ENCODE results near the gene SPRR1A.
"Not testable (repeated sequence)": the region's sequence is repeated elsewhere in the genome, so short reads cannot be mapped to it uniquely, and the experiment has no call there.

Gene SPRR1A

DNA sequence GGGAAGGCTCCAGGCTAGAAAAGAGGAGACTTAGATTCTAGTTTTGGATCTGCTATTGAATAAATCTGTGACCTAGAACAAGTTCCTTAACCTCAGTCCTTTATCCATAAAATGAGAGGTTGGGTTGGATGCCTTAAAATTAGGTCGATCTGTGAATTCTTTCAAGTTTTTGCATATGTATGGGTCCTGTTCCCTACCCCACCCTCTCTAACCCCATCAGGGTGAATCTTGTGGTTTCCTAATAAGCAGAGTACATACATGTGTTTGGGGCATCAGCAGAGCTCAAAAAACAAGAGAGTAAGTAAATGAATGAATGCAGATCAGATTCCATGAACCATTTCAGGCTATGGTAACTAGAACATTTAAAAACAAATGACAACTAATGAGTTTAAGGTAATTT lies 7.2 kb upstream of the SPRR1A start:
- DNase-seq, result no peak

DNA sequence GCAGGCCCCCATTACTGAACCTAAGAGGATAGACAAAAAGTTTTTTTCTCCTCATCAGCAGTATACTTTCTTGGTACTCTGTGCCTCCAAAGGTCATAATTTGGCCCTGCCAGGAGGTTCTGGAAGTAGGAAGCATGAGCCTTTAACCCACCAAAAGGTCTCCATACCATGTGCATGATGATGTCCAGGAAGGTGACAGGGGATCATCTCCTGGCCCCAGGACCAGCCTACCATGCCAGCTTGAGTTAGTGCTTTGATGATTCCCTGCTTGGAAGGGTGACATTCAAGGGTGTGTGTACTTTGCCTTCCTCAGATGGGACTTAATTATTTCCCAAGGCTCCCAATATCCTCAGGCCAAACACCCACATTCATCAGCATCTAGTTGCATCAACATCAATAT lies 6.3 kb upstream of the SPRR1A start:
- DNase-seq, result no peak

DNA sequence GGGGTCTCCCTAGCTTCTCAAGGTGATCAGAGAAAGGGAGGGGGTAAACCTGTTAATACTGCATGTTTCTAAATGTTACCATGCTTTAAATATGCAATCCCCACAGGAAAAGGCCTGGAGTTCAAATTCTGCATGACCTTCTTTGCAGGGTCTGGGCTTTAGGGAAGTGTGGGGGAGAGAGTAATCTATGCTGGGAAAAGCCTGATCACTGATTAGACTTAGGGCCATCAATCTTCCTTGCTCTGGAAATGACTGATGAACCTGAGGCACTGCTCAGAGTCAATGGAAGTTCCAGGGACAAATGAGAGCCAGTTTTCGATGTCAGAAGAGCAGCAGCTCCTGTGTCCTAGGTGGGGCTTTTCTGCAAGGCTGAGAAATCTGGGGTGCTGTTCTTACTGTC lies 3.2 kb upstream of the SPRR1A start:
- no peak for DNase-seq

DNA sequence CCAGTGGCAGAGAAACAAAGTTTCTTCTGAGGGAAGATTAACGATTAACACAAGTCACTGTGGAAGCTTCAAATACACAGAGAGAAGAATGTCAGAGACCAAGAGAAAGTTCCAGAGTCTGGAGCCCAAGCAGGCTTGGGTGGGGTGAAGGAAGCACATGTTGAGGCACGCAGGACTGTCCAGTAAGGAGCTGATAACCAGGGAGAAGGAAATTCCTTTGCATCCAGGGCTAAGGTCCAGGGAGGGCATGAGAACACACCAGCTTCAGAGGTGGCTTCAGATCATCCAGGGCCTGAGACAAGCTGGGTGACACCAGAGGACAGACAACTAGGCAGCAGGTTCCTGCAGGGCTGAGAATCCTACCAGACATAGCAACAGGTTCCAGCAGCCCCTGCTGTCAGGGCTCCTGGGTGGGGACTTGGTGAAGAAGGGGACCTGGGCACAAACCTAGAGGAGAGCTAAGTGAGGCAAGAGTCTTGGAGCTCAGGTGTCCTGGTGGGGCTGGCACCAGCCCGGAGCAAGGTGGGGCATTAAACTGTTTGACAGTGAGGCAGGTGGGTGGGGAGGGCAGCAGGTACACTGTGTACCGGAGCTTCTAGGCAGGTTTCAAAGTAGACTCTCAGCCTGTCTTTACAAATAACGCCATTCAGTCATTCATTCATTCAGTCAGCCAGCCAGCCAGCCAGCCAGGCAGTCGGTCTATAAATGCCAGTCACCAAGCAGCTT lies 2.6 kb upstream of the SPRR1A start:
- DNase-seq, result no peak

DNA sequence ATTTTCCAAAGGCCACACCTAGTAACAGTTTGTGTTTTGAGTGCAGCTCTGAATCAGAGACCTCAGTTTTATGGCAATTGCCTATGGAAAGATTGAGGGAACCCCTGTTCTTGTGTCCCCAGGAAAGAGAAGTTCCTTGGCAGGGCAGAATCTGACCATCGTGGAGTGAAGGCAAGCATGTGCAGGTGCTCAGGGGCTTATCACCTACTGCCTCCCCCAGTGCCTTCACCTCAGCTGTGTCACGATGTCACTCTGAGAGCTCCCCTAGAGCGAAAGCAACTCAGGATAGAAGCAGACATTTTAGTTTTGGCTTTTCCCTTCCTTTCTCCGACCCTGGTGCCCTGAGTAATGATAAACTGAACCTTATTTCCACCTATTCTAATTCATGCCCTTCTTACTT lies 1.8 kb upstream of the SPRR1A start:
- DNase-seq, result no peak

DNA sequence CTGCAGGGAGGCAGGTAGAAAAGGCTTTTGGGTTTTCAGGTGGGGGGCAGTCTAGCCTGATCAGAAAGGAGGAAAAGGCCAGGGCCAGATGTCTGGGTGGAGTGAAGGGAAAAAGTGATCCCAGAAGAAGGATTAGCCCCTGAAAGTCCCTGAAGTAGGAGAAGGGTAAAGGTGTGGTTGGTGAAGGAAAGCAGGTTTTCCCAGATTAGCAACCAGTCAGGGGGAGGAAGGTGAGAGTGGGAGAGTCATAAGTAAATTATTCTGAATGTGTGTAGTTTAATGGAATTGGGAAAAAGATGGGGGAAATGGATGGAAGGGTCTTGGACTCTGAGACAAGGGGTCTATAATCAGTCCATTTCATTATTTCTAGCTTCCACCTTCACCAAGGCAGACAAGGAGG lies 647 bp upstream of the SPRR1A start:
- no peak for DNase-seq

DNA sequence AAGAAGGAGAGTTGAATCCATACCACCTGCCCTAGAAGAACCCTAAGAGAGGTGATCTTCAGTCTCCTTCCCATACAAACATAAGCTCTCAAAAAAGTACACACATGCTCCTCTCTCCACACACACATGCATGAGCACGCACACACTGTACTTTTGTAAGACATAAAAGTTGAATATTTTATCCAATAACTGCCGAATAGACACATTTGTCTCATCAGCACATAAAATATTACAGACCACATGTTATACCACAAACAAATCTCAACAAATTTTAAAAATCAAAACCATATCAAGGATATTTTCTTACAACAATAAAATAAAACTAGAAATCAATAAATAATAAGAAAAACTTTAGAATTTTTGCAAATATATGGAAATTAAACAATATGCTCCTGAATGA lies 2.7 kb downstream of the SPRR1A start:
- no peak for DNase-seq

DNA sequence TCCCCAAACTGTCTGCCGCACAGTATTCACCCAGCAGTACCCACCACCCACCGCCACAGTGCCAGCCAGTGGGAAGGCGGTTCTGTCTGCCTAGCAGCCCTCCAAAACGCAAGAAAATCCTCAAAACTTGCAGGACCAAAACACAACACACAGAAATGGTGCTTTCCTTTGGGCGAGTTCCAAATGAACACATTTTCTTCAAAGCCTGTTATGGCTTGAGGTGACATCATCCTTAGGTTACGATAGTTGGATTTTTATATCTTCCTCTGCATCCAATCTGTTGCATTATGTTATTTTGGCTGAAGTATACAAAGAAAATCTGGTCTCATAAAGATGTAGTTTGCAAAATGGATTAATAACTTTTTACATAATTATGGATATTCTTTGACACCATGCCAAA lies 9.3 kb downstream of the SPRR1A start:
- DNase-seq, result no peak

DNA sequence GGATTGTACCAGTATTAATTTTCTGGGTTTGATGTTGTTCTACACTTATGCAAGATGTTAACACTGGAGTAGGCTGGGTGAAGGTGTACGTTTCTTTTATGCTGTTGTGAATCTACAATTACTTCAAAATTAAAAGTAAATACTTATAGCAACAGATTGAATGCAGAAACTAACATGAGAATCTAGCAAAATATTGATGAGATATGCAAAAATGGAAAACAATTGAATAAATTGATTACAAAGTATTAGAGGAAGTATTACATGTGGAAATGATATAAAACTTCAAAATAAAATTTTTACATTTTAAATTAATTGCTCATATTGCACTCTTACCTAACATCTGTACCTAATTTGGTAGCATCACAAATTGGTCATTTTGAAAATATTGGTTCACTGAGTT lies 12.0 kb downstream of the SPRR1A start:
- DNase-seq, result no peak

DNA sequence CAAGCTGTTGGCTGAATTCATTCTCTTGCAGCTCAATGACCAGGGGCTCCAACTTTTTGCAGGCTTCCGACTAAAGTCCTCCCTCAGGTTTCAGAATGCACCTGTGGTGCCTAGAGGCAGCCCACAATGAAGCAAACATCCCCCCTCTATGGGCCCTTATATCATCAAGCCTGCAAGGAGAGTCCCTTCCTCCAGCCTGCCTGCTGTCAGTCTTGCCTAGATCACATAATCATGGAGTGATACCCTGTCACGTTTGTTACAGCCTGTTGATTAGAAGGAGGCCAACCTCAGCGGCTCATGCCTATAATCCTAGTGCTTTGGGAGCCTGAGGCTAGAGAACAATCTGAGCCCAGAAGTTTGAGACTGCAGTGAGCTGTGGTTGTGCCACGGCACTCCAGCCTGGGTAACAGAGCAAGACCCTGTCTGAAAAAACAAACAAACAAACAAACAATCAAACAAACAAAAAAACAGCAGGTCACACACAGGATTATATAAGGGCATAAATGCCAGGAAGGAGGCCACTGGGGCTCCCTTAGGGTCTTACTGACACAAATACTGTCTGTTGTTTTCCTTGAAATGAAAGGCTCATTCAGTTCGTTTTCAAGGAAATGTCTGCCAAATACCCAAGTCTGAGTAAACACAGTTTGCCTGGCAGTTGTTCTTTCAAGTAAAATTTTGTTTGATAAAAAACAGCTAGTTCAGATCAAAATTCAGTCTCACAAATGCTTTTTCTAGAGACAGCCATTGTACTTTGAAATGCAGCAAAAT lies 12.9 kb downstream of the SPRR1A start:
- DNase-seq, result no peak

DNA sequence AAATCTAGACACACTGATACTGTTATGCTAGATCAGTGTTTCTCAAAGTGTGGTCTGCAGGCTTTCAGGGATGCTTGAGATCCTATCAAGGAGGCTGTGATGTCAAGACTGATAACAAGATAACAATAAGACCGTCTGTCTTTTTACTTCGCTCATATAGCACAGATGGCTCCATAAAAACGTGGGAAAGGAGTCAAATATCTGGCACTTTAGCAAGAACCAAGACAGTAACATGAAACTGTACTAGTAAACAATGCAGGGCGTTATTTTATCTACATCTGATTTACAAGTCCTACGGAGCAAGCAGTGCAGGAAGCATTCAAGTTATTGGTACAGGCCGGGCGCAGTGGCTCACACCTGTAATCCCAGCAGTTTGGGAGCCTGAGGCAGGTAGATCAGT lies 14.0 kb downstream of the SPRR1A start:
- DNase-seq, result no peak

DNA sequence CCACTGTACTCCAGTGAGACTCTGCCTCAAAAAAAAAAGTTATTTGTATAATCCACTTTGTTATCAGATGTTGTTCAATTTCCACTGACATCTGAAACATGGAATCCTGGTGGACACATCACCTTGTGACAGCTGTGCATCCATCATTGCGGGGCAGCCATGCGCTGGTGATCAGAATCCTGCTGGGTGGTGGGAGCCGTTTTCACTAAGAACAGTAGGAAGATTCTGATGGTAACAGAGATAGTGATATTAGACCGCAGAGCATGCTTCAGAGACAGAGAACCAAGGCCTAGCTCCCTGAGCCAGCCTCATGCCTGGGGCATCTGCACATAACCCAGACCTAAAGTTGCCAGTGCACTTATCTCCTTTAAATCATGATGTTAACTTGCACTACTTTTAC lies 14.6 kb downstream of the SPRR1A start:
- DNase-seq, result no peak

DNA sequence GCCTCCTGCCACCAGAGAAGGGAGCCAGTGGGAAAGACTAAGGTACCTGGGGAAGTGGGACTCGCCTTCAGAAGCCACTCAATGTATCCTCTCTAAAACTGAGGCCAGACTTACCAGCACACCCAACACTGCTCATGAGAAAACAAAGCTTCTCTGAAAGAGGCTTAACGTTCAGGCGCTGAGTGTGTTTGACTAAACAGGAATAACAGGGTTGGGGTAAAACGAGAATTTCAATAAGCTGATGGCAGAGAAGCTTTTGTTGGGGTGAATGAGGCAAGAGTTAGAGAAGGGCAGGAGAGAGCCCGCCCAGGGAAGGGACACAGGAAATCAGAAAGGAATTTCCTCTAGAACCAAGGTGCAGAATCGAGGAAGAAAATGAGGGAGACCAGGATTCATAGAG lies 15.9 kb downstream of the SPRR1A start:
- no peak for DNase-seq

DNA sequence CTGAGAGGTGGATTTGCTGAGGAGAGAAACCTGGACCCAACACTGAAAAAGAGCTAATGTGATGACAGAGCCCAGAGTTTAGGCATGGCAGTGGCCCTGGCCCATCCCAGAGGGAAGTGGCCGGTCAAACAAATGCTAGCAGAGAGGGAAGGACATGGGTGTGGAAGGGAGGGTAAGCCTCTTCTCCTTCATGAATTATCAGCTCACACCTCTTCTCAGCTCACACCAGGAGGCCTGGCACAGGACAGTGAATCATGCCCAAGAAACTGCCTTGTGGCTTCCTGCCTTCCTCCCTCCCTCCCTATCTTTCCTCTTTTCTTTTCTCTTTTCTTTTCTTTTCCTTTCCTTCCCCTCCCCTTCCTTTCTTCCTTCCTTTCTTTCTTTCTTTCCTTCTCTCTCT lies 16.4 kb downstream of the SPRR1A start:
- no peak for DNase-seq

DNA sequence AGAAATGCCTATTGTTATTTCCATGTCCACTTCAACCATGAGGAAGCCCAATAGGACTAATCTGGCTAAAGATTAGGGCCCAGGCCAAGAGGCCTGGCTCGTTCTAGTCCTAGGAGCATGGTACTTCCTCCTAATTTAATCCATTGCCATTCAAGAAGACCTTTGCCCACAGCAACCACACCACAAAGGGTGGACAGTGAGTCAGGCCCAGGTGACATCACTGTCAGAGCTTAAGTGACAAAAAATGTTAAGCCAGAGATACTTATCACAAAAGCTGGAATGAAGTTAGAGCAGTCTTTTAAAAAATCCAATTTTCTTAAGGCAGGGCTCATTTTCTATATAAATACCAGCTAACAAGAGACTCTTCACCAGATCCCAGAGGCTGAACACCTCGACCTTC lies 17.5 kb downstream of the SPRR1A start, which contains the start of gene SPRR3:
Gene SPRR3, plus strand, starts transcription at position 368 of the 400 bp plus-strand sequence. CDS start 1,272 bp downstream, outside the sequence.
- no peak for DNase-seq

DNA sequence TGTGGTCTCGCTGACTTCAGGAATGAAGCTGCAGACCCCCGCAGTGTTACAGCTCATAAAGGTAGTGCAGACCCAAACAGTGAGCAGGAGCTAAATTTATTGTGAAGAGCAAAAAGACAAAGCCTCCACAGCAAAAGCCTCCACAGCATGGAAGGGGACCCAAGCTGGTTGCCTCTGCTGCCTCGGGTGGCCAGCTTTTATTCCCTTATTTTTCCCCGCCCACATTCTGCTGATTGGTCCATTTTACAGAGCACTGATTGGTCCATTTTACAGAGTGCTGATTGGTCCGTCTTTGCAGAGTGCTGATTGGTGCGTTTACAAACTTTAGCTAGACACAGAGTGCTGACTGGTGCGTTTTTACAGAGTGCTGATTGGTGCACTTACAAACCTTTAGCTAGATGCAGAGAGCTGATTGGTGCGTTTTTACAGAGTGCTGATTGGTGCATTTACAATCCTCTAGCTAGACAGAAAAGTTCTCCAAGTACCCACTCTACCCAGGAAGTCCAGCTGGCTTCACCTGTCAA lies 27.4 kb downstream of the SPRR1A start:
- not testable (repeated sequence) for DNase-seq

DNA sequence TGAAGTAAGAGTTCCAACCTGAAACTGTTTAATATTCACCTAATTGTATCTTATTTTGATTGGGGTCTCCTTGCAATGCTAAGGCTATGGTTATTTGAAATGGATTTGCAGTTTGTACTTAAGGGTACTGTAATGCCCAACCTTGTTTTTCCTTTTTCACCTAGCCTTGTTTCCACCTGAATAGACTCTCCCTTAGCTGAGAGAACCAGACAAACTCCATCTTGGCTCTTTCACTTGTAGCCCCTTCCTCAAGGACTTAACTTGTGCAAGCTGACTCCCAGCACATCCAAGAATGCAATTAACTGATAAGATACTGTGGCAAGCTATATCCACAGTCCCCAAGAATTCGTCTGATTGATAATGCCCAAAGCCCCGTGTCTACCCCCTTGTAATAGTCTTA lies 37.9 kb downstream of the SPRR1A start:
- not testable (repeated sequence) for DNase-seq

DNA sequence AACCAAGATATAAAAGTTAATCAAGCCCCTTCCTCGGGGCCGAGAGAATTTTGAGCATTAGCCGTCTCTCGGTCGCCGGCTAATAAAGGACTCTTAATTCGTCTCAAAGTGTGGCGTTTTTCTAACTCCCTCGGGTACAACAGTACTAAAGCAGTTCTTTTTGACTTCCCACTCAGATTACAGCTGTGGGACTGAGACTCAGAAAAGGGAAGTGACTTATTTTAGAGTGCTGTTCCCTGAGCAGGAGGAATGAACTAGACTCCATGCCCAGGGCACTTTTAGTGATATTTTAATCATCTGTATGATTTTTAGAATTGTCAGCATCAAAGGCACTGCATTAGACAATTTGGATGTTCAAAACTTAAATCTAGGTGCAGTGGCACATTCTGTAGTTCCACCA lies 38.5 kb downstream of the SPRR1A start:
- DNase-seq, result not testable (repeated sequence)

DNA sequence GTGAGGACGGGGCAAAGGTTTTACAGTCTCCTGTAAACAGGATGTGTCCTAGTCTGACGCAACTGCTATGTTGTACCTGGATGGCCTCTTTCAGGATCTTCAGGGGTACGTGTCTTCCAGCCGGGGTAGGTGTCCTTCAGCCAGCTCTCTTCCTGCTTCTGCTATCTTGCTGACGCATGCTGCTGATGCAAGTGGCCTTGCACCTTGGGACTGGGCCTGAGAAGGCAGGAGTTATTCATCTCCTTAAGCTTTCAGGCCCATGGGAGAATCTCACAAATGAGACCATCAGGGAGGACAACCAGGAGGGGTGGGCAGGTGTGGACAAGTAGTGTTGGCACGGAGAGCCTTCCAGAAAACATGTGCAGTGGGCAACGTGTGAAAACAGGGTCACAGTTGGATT lies 39.2 kb downstream of the SPRR1A start:
- DNase-seq, result no peak

DNA sequence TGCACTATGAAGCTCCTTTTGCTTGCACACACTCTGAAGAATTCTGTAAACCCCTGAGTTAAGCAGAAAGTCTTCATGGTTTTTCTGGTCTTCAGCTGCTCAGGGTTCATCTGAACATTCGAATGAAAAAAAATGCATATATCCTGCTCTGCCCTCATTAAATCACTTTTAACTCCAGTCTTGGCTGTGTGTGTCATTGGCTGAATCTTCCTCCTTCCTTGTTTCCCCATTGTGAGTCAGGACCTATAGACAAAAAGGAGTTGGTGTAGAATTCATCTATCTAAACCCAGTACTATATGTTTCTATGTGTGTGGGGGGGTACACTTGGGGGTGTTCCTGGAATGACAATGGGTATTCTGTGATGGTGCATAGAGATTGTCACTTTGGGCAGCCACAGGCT lies 40.5 kb downstream of the SPRR1A start:
- DNase-seq, result no peak

DNA sequence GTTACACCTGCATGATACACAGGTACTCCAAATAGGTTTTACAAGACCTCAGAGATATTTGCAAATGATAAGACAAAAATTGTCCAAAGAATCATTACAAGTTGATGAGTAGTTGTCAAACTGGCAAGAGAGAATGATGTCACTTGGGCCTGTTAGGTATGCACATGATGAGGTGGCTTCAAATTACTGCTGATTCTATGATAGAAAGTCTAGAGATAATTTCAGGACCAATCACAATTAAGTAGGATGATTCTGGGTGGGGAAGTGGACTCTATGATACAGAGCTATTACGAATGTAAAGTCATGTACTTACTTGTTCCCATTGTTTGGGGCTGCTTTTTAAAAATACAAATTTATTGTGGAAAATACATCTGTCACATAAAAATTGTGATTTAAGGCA lies 41.9 kb downstream of the SPRR1A start:
- no peak for DNase-seq

DNA sequence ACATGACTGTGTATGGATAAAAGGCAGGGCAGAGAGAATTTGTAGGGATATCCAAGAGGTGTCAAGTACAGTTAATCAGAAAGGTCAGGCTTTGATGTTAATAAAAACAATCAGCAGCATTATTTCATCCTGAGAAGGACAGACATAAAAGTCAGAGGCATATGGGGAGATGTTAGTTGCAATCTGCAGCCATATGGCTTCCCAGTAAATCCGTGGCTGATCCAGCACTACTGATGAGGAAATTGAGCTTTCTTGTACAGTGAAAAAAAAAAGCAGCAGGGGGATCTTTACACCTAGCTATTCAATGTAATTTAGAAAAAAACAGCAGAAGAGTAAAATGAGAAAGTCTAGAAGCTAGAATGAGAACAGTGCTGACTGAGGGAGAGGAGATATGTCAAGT lies 44.9 kb downstream of the SPRR1A start:
- DNase-seq, result no peak

DNA sequence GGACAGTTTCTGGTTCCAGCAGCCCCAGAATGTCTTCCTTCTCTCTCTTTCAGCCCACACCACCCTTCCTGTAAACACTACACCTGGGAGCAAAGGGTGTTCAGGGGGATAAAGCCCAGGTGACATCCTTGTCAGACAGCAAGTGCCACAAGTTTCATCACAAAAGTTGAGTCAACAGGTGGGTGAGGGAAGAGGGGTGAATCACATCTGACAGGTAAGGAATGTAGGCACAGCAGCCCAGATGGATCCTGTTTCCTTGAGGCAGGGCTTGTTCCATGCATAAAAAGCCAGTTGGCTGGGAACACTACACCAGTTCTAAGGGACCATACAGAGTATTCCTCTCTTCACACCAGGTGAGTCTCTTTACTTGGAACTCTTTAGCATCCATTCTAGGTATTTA lies 47.0 kb downstream of the SPRR1A start, which contains the start of gene SPRR1B:
Gene SPRR1B, plus strand, starts transcription at position 309 of the 400 bp plus-strand sequence. CDS start 1,143 bp downstream, outside the sequence.
- no peak for DNase-seq

DNA sequence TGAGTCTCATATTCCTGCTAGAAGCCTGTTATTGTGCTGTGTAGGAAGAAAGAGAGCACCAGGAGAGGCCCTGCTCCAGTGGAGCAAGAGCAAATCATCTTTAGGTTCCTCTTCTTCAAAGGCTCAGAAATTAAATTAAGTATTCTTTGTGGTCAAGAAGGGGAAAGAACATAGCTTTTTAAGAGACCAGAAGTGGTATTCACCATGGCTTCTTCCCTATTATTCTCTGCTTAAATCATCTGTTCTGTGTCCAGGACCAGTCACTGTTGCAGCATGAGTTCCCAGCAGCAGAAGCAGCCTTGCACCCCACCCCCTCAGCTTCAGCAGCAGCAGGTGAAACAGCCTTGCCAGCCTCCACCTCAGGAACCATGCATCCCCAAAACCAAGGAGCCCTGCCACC lies 48.2 kb downstream of the SPRR1A start:
- DNase-seq, result no peak

Data from femur (tissue), 1 donor.